ENCODE measurements around the gene SRPRA. TPM values are rescaled to one million over a fixed set of nuclear protein-coding genes. Genes with fewer than 3 reads are reported as not detected.

Gene SRPRA
- total RNA-seq: 86.2 and 101 TPM in 2 replicates

GRCh38 chr11:126268708-126269579 lies at the start of gene SRPRA, which contains the start of gene FOXRED1:
TSS of gene SRPRA (minus strand) at chr11:126268895. CDS start at chr11:126268804, 91 bp downstream.
TSS of gene FOXRED1 (plus strand) at chr11:126269154. CDS start at chr11:126269207, 53 bp downstream.
- no peak for TF ChIP-seq CTCF (IDR thresholded peaks at IDR 0.05; ENCODE audit: insufficient read depth, low read length, poor library complexity, severe bottlenecking)
- peak; percentile 96 for DNase-seq (ENCODE audit: low read depth)
- H3K4me3 ChIP-seq (ENCODE audit: low read depth, low read length): peak within 1 kb of the TSS; percentile 90
- peaks cover 7% of the 10 kb centered on the region for H3K36me3 ChIP-seq (ENCODE audit: control insufficient read depth, insufficient read depth, low read length)
- H3K27me3 ChIP-seq (ENCODE audit: control insufficient read depth, insufficient read depth, low read length): no peaks in the 10 kb centered on the region

- no peak for DNase-seq (ENCODE audit: low read depth)
- H3K4me3 ChIP-seq (ENCODE audit: low read depth, low read length): no peak overlapping the region
- no peak for TF ChIP-seq CTCF (IDR thresholded peaks at IDR 0.05; ENCODE audit: insufficient read depth, low read length, poor library complexity, severe bottlenecking)
- no peaks in the 10 kb centered on the region for H3K36me3 ChIP-seq (ENCODE audit: control insufficient read depth, insufficient read depth, low read length)
- no peaks in the 10 kb centered on the region for H3K27me3 ChIP-seq (ENCODE audit: control insufficient read depth, insufficient read depth, low read length)
Observed at GRCh38 chr11:126317756-126318573, 49.3 kb upstream of the SRPRA start.

GRCh38 chr11:126317432-126317755 lies 48.7 kb upstream of the SRPRA start:
- Histone ChIP-seq H3K27me3 (ENCODE audit: control insufficient read depth, insufficient read depth, low read length) (no peaks in the 10 kb centered on the region), H3K4me3 (ENCODE audit: low read depth, low read length) (no peak overlapping the region), H3K36me3 (ENCODE audit: control insufficient read depth, insufficient read depth, low read length) (no peaks in the 10 kb centered on the region)
- TF ChIP-seq CTCF (IDR thresholded peaks at IDR 0.05; ENCODE audit: insufficient read depth, low read length, poor library complexity, severe bottlenecking): no peak
- no peak for DNase-seq (ENCODE audit: low read depth)

GRCh38 chr11:126313826-126314225 lies 45.1 kb upstream of the SRPRA start:
- DNase-seq (ENCODE audit: low read depth): no peak
- H3K4me3 ChIP-seq (ENCODE audit: low read depth, low read length): no peak overlapping the region
- H3K27me3 ChIP-seq (ENCODE audit: control insufficient read depth, insufficient read depth, low read length): no peaks in the 10 kb centered on the region
- no peaks in the 10 kb centered on the region for H3K36me3 ChIP-seq (ENCODE audit: control insufficient read depth, insufficient read depth, low read length)
- TF ChIP-seq CTCF (IDR thresholded peaks at IDR 0.05; ENCODE audit: insufficient read depth, low read length, poor library complexity, severe bottlenecking): no peak

- Histone ChIP-seq H3K4me3 (ENCODE audit: low read depth, low read length) (no peak overlapping the region), H3K27me3 (ENCODE audit: control insufficient read depth, insufficient read depth, low read length) (no peaks in the 10 kb centered on the region), H3K36me3 (ENCODE audit: control insufficient read depth, insufficient read depth, low read length) (no peaks in the 10 kb centered on the region)
- no peak for TF ChIP-seq CTCF (IDR thresholded peaks at IDR 0.05; ENCODE audit: insufficient read depth, low read length, poor library complexity, severe bottlenecking)
- no peak for DNase-seq (ENCODE audit: low read depth)
Observed at GRCh38 chr11:126312961-126313360, 44.3 kb upstream of the SRPRA start.
